Measurements from ENCODE around the gene AFAP1.

AFAP1 gene

GRCh38 chr4:7765666-7766065 is 174.0 kb downstream of the AFAP1 start:
- DNase-seq (ENCODE audit: low read depth), result no peak
- H3K4me3 ChIP-seq (ENCODE audit: low read depth, low read length), result no peak overlapping the region
- no peak for TF ChIP-seq CTCF (IDR thresholded peaks at IDR 0.05; ENCODE audit: insufficient read depth, low read depth, low read length, missing control alignments)

- no peak overlapping the region for H3K4me3 ChIP-seq (ENCODE audit: low read depth, low read length)
- TF ChIP-seq CTCF (IDR thresholded peaks at IDR 0.05; ENCODE audit: insufficient read depth, low read depth, low read length, missing control alignments), result no peak
- no peak for DNase-seq (ENCODE audit: low read depth)
These were observed 175.2 kb downstream of the AFAP1 start for GRCh38 chr4:7764466-7764865.

- DNase-seq (ENCODE audit: low read depth), result no peak
- H3K4me3 ChIP-seq (ENCODE audit: low read depth, low read length), result no peak overlapping the region
- no peak for TF ChIP-seq CTCF (IDR thresholded peaks at IDR 0.05; ENCODE audit: insufficient read depth, low read depth, low read length, missing control alignments)
These were observed 175.9 kb downstream of the AFAP1 start for GRCh38 chr4:7763788-7764187.

- no peak for TF ChIP-seq CTCF (IDR thresholded peaks at IDR 0.05; ENCODE audit: insufficient read depth, low read depth, low read length, missing control alignments)
- DNase-seq (ENCODE audit: low read depth), result no peak
- H3K4me3 ChIP-seq (ENCODE audit: low read depth, low read length), result no peak overlapping the region
These were observed 176.6 kb downstream of the AFAP1 start for GRCh38 chr4:7763106-7763505.

GRCh38 chr4:7762376-7763030 is 177.2 kb downstream of the AFAP1 start:
- TF ChIP-seq CTCF (IDR thresholded peaks at IDR 0.05; ENCODE audit: insufficient read depth, low read depth, low read length, missing control alignments), result no peak
- DNase-seq (ENCODE audit: low read depth), result no peak
- no peak overlapping the region for H3K4me3 ChIP-seq (ENCODE audit: low read depth, low read length)

- peak; percentile 86 for TF ChIP-seq CTCF (IDR thresholded peaks at IDR 0.05; ENCODE audit: insufficient read depth, low read depth, low read length, missing control alignments)
These were observed 177.9 kb downstream of the AFAP1 start for GRCh38 chr4:7761720-7762119.

GRCh38 chr4:7761312-7761711 is 178.3 kb downstream of the AFAP1 start:
- no peak for DNase-seq (ENCODE audit: low read depth)
- TF ChIP-seq CTCF (IDR thresholded peaks at IDR 0.05; ENCODE audit: insufficient read depth, low read depth, low read length, missing control alignments), result no peak
- no peak overlapping the region for H3K4me3 ChIP-seq (ENCODE audit: low read depth, low read length)

More at GRCh38 chr4:7761720-7762119, 177.9 kb downstream of the AFAP1 start:
- no peak overlapping the region for H3K4me3 ChIP-seq (ENCODE audit: low read depth, low read length)
- DNase-seq (ENCODE audit: low read depth), result peak; percentile 72
